Activated T-helper 17 cell treated with anti-CD3 and anti-CD28 coated beads, Interleukin-2, amount 50 U/mL, for 72 hours (primary cell): ENCODE measurements around the gene MR1. TPM values are rescaled to one million over a fixed set of nuclear protein-coding genes. Genes with fewer than 3 reads are reported as not detected.

Experiments used
- total RNA-seq, 2 donors: library from RNA; stranded (reverse); gene quantifications; one replicate each; pipeline ENCODE4 v1.2.3, GENCODE V29; 2022

Gene MR1
- total RNA-seq, 2 donors from 2014 or later, result 21.9 to 26.1 TPM

Other genes with a start within 250 kb of the MR1 start
- gene KIAA1614, start 121.1 kb upstream of the MR1 start, total RNA-seq, result under 1 TPM; 0.04 to 0.19 TPM
- 10 to 100 TPM; 17.5 to 26.4 TPM for gene STX6, start 11.1 kb upstream of the MR1 start, total RNA-seq
- 10 to 100 TPM; 40.9 to 60.4 TPM for gene IER5, start 54.7 kb downstream of the MR1 start, total RNA-seq